Measurements from ENCODE around the gene ADGRB3.

DNA sequence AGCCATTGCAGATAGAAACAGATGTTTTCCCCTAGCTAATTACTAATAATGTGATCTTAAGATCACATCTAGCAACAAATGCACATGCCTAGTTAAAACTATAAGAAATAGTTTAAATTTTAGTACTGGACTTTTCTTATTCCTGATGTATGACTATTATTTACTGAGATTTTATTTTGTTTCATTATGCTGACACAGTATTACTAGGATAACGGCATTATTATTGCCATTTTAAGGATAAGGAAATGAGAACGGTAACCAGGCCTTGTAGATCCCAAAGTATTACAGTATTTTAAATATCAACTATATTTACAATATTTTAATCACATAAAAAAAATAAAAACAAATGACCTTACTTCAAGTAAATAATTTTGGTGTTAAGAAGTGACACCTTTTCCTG is 240.3 kb downstream of the ADGRB3 start:
- TF ChIP-seq GATA2 (IDR thresholded peaks at IDR 0.05; ENCODE audit: low read depth, low read length) (no peak), GATA3 (IDR thresholded peaks at IDR 0.05; ENCODE audit: low read depth, low read length) (no peak)

Measured in SH-SY5Y (cell line).